Vagina (tissue), 2 donors: ENCODE data around the gene ABCA7.

Experiments
- POLR2A ChIP-seq, 2 donors: fragments of 450-650 bp; IDR thresholded peaks; one replicate each; pipeline ENCODE4 v1.6.1; 2017; ENCODE audit warnings: antibody characterized with exemption in 2 of 2, mild to moderate bottlenecking in 2 of 2, moderate library complexity in 2 of 2
- TF ChIP-seq, protein P1 (sequence below), 3 experiments: fragments of 450-650 bp in 2 of 3; fragments of 200-600 bp in 1 of 3; sonication (generic) in 1 of 3; IDR thresholded peaks; one replicate each; pipeline ENCODE4 v1.5.1; 2017 to 2019; ENCODE audit warnings: antibody characterized with exemption in 3 of 3, mild to moderate bottlenecking in 2 of 3, moderate library complexity in 2 of 3

DNA sequence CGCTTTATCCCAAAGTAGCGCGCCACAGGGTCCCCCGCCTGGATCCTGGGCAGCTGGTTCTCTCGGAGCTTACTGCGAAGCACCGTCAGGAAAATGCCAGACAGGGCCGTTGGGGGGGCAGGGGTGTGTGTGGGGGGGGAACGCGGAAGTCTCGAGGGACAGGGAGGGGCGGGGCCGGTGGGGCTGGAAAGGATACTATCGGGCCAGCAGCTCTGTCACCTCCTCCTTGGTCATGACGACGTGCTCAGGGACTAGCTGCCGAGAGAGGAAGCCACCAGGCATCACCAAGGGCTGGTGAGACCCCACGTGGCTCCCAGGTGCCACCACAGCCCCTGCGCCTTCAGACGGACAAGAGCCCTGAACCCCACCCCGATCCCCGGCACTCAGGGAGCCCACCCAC is 50.0 kb downstream of the ABCA7 start:
- TF ChIP-seq, protein P1, sequence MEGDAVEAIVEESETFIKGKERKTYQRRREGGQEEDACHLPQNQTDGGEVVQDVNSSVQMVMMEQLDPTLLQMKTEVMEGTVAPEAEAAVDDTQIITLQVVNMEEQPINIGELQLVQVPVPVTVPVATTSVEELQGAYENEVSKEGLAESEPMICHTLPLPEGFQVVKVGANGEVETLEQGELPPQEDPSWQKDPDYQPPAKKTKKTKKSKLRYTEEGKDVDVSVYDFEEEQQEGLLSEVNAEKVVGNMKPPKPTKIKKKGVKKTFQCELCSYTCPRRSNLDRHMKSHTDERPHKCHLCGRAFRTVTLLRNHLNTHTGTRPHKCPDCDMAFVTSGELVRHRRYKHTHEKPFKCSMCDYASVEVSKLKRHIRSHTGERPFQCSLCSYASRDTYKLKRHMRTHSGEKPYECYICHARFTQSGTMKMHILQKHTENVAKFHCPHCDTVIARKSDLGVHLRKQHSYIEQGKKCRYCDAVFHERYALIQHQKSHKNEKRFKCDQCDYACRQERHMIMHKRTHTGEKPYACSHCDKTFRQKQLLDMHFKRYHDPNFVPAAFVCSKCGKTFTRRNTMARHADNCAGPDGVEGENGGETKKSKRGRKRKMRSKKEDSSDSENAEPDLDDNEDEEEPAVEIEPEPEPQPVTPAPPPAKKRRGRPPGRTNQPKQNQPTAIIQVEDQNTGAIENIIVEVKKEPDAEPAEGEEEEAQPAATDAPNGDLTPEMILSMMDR (IDR thresholded peaks at IDR 0.05), result no peak
- TF ChIP-seq POLR2A (IDR thresholded peaks at IDR 0.05), result no peak
